Progenitor cell of endocrine pancreas (in vitro differentiated cells): ENCODE data around the gene DNAH17. TPM values are rescaled to one million over a fixed set of nuclear protein-coding genes. Genes with fewer than 3 reads are reported as not detected.

Experiments used
- DNase-seq: peaks from one replicate; pipeline ENCODE4 v3.0.0; 2021; ENCODE audit warnings: low spot score; ENCODE audit not compliant: unreplicated experiment
- H3K27ac Mint-ChIP-seq: 2 replicates; pipeline ENCODE4 v1.8.0; 2021; ENCODE audit warnings: mild to moderate bottlenecking, moderate library complexity, mixed read lengths
- H3K27me3 Mint-ChIP-seq: 2 replicates; pipeline ENCODE4 v1.8.0; 2021; ENCODE audit warnings: mixed read lengths
- H3K36me3 Mint-ChIP-seq: 2 replicates; pipeline ENCODE4 v1.8.0; 2022; ENCODE audit warnings: mixed read lengths; ENCODE audit not compliant: insufficient read depth
- H3K4me1 Mint-ChIP-seq: 2 replicates; pipeline ENCODE4 v1.8.0; 2021; ENCODE audit warnings: low read depth, mixed read lengths
- H3K4me3 Mint-ChIP-seq: 2 replicates; pipeline ENCODE4 v1.8.0; 2021; ENCODE audit warnings: low read depth, mild to moderate bottlenecking, moderate library complexity, mixed read lengths
- H3K9me3 Mint-ChIP-seq: 2 replicates; pipeline ENCODE4 v1.8.0; 2021; ENCODE audit warnings: low read depth, mixed read lengths
- CTCF ChIP-seq: fragments of 200-600 bp; sonication (generic); IDR thresholded peaks from one replicate; pipeline ENCODE4 v1.5.0; 2021; ENCODE audit warnings: antibody characterized with exemption, mild to moderate bottlenecking; ENCODE audit not compliant: unreplicated experiment
- total RNA-seq: library from RNA; stranded (reverse); gene quantifications from 2 replicates; pipeline ENCODE4 v1.2.1, GENCODE V29; 2021

Gene DNAH17
- total RNA-seq, 1 donor from 2014 or later, result not detected

- no peak for DNase-seq
- peaks cover 8% of the 10 kb centered on the region for H3K36me3 Mint-ChIP-seq
- peaks cover 19% of the 10 kb centered on the region for H3K4me1 Mint-ChIP-seq
- H3K27me3 Mint-ChIP-seq, result no peaks in the 10 kb centered on the region
- H3K27ac Mint-ChIP-seq, result peak overlapping the region; percentile 56
- no peaks in the 10 kb centered on the region for H3K9me3 Mint-ChIP-seq
- no peak for TF ChIP-seq CTCF
- H3K4me3 Mint-ChIP-seq, result no peak overlapping the region
Observed at GRCh38 chr17:78384479-78385175, 192.6 kb downstream of the DNAH17 start.

- Mint-ChIP-seq H3K27ac (peak overlapping the region; percentile 56), H3K27me3 (no peaks in the 10 kb centered on the region), H3K4me1 (peaks cover 25% of the 10 kb centered on the region)
Observed at GRCh38 chr17:78383725-78384471, 193.3 kb downstream of the DNAH17 start.

GRCh38 chr17:78381601-78382232, 195.5 kb downstream of the DNAH17 start:
- peaks cover 26% of the 10 kb centered on the region for H3K4me1 Mint-ChIP-seq
- H3K36me3 Mint-ChIP-seq, result peaks cover 7% of the 10 kb centered on the region
- no peaks in the 10 kb centered on the region for H3K9me3 Mint-ChIP-seq
- H3K27ac Mint-ChIP-seq, result peak overlapping the region; percentile 22
- no peak for TF ChIP-seq CTCF
- H3K27me3 Mint-ChIP-seq, result no peaks in the 10 kb centered on the region
- peak overlapping the region; percentile 40 for H3K4me3 Mint-ChIP-seq
- DNase-seq, result no peak

More at GRCh38 chr17:78383725-78384471, 193.3 kb downstream of the DNAH17 start:
- no peak for DNase-seq
- TF ChIP-seq CTCF, result no peak
- H3K4me3 Mint-ChIP-seq, result no peak overlapping the region
- H3K9me3 Mint-ChIP-seq, result no peaks in the 10 kb centered on the region
- H3K36me3 Mint-ChIP-seq, result peaks cover 8% of the 10 kb centered on the region

- DNase-seq, result no peak
- peak overlapping the region; percentile 5 for H3K27ac Mint-ChIP-seq
- no peaks in the 10 kb centered on the region for H3K9me3 Mint-ChIP-seq
- no peak for TF ChIP-seq CTCF
- H3K4me3 Mint-ChIP-seq, result peak overlapping the region; percentile 95
- H3K36me3 Mint-ChIP-seq, result peaks cover 7% of the 10 kb centered on the region
- peaks cover 2% of the 10 kb centered on the region for H3K27me3 Mint-ChIP-seq
- peaks cover 29% of the 10 kb centered on the region for H3K4me1 Mint-ChIP-seq
Observed at GRCh38 chr17:78380370-78380769, 196.8 kb downstream of the DNAH17 start.

- Mint-ChIP-seq H3K36me3 (peaks cover 5% of the 10 kb centered on the region), H3K4me1 (peaks cover 40% of the 10 kb centered on the region), H3K27me3 (peaks cover 6% of the 10 kb centered on the region), H3K4me3 (peak overlapping the region; percentile 95), H3K27ac (peak overlapping the region; percentile 93), H3K9me3 (no peaks in the 10 kb centered on the region)
- DNase-seq, result no peak
- TF ChIP-seq CTCF, result no peak
Observed at GRCh38 chr17:78379131-78379491, 198.1 kb downstream of the DNAH17 start.
